ENCODE measurements around the gene OR2C1.

OR2C1 gene

GRCh38 chr16:3400779-3401688 is 45.3 kb downstream of the OR2C1 start, which contains the start of the genes ZNF174 and ZSCAN32:
Gene ZNF174, plus strand, starts transcription at chr16:3401215. Its CDS starts 790 bp downstream, at chr16:3402005.
Gene ZSCAN32, minus strand, starts transcription at chr16:3401004. Its CDS starts 3,447 bp downstream, at chr16:3397557.
- peak; percentile 92 for DNase-seq

- no peak for DNase-seq
These were observed 46.2 kb downstream of the OR2C1 start for GRCh38 chr16:3401719-3402397.

All from activated gamma-delta T cell (primary cell).